Amniotic epithelial cell (primary cell): Measurements from ENCODE around the gene GALM.

Experiments used
- DNase-seq: peaks from one replicate; pipeline ENCODE4 v3.0.0-alpha.2; 2010; ENCODE audit warnings: low read depth

The GALM gene

GRCh38 chr2:38771632-38772031, 105.7 kb downstream of the GALM start:
- peak; percentile 68 for DNase-seq

GRCh38 chr2:38775097-38775920, 109.4 kb downstream of the GALM start:
- no peak for DNase-seq

- no peak for DNase-seq
These were observed 110.0 kb downstream of the GALM start for GRCh38 chr2:38775921-38776225.

GRCh38 chr2:38776531-38776930, 110.6 kb downstream of the GALM start:
- no peak for DNase-seq

GRCh38 chr2:38778687-38779082, 112.8 kb downstream of the GALM start:
- no peak for DNase-seq

- DNase-seq = no peak
These were observed 117.7 kb downstream of the GALM start for GRCh38 chr2:38783586-38783985.
